HEK293T (cell line): ENCODE results near the gene TBCC.

Experiments
- BHLHE40 ChIP-seq: fragments of 450-650 bp; IDR thresholded peaks from 2 replicates; pipeline ENCODE4 v1.6.1; 2016; ENCODE audit warnings: mild to moderate bottlenecking, moderate library complexity, borderline replicate concordance
- CTBP1 ChIP-seq: fragments of 450-650 bp; IDR thresholded peaks from 2 replicates; pipeline ENCODE4 v1.6.1; 2016; ENCODE audit warnings: borderline replicate concordance
- ELF4 ChIP-seq: fragments of 450-650 bp; IDR thresholded peaks from 2 replicates; pipeline ENCODE4 v1.6.1; 2017; ENCODE audit warnings: antibody characterized with exemption
- FOXA1 ChIP-seq: fragments of 450-650 bp; IDR thresholded peaks from 2 replicates; pipeline ENCODE4 v1.6.1; 2016; ENCODE audit warnings: mild to moderate bottlenecking
- FOXK2 ChIP-seq: fragments of 450-650 bp; IDR thresholded peaks from 2 replicates; pipeline ENCODE4 v1.6.1; 2016; ENCODE audit warnings: mild to moderate bottlenecking
- HDGF ChIP-seq: fragments of 450-650 bp; IDR thresholded peaks from 2 replicates; pipeline ENCODE4 v1.6.1; 2017; ENCODE audit warnings: antibody characterized with exemption, borderline replicate concordance
- L3MBTL2 ChIP-seq: fragments of 450-650 bp; conservative IDR thresholded peaks from 2 replicates; pipeline ENCODE4 v1.6.1; 2016; ENCODE audit warnings: mild to moderate bottlenecking
- LEF1 ChIP-seq: fragments of 450-650 bp; IDR thresholded peaks from 2 replicates; pipeline ENCODE4 v1.6.1; 2017; ENCODE audit warnings: mild to moderate bottlenecking, borderline replicate concordance
- SP1 ChIP-seq: fragments of 450-650 bp; IDR thresholded peaks from 2 replicates; pipeline ENCODE4 v1.6.1; 2017
- SUZ12 ChIP-seq: fragments of 450-650 bp; IDR thresholded peaks from 2 replicates; pipeline ENCODE4 v1.6.1; 2016; ENCODE audit warnings: mild to moderate bottlenecking
- TARDBP ChIP-seq: fragments of 450-650 bp; IDR thresholded peaks from 2 replicates; pipeline ENCODE4 v1.6.1; 2016
- ZNF384 ChIP-seq: fragments of 450-650 bp; IDR thresholded peaks from 2 replicates; pipeline ENCODE4 v1.6.1; 2016

GRCh38 chr6:42726485-42727086, 19.3 kb downstream of the TBCC start:
- TF ChIP-seq ELF4 (no peak), FOXA1 (no peak), HDGF (no peak), SUZ12 (no peak), CTBP1 (no peak), ZNF384 (no peak), L3MBTL2 (no peak), BHLHE40 (no peak), SP1 (no peak), FOXK2 (no peak), TARDBP (no peak), LEF1 (no peak)
